Thyroid gland (tissue), 4 donors: Measurements from ENCODE around the gene GFRA1.

Experiments
- POLR2A ChIP-seq, 2 donors: fragments of 450-650 bp; IDR thresholded peaks; one replicate each; pipeline ENCODE4 v1.6.1; 2017; ENCODE audit warnings: antibody characterized with exemption in 2 of 2, mild to moderate bottlenecking in 2 of 2, moderate library complexity in 1 of 2
- TF ChIP-seq, protein P1 (sequence below), 6 experiments: fragments of 200-600 bp in 3 of 6; fragments of 450-650 bp in 3 of 6; sonication (generic) in 3 of 6; IDR thresholded peaks; one replicate each; pipeline ENCODE4 v1.5.1; 2016 to 2019; ENCODE audit warnings: antibody characterized with exemption in 6 of 6, mild to moderate bottlenecking in 2 of 6, inconsistent platforms in 1 of 6, moderate library complexity in 1 of 6

DNA sequence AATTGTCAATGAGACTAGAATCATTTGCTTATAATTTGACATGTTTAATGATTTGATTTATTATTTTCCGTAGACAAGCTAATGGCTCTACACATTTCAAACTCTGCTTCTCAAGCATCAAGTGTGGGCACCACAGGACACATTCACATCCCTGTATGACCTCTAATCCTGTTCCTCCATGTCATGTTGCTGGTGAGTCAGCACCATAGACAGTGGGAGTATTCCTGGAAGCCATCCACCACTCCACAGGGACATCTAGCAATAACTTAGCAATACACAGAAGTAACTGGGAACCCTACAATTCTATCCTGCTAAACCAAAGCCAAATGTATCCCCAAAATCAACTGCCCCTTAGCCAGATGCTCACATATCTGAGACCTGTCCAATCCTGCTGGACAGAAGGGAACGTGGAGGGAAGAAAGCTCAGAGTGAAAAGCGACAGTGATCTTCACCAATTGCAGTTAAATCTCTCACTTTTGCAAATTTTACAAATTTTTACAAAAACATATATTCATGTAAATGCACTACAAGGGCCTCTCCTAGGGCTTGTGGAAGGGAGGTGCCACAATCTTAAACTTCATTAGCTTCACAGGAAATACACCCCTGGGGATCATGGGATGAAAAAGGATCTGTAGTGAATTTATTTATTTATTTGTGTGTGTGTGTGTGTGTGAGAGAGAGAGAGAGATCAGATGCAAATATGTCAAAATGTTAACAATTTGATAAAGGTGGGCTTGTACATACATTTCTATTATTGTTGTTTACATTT is 126.5 kb downstream of the GFRA1 start:
- TF ChIP-seq POLR2A (IDR thresholded peaks at IDR 0.05), result no peak
- TF ChIP-seq, protein P1, sequence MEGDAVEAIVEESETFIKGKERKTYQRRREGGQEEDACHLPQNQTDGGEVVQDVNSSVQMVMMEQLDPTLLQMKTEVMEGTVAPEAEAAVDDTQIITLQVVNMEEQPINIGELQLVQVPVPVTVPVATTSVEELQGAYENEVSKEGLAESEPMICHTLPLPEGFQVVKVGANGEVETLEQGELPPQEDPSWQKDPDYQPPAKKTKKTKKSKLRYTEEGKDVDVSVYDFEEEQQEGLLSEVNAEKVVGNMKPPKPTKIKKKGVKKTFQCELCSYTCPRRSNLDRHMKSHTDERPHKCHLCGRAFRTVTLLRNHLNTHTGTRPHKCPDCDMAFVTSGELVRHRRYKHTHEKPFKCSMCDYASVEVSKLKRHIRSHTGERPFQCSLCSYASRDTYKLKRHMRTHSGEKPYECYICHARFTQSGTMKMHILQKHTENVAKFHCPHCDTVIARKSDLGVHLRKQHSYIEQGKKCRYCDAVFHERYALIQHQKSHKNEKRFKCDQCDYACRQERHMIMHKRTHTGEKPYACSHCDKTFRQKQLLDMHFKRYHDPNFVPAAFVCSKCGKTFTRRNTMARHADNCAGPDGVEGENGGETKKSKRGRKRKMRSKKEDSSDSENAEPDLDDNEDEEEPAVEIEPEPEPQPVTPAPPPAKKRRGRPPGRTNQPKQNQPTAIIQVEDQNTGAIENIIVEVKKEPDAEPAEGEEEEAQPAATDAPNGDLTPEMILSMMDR (IDR thresholded peaks at IDR 0.05), result no peak
